Keratinocyte (primary cell): ENCODE data around the gene LRRC15.

Source experiments
- EZH2 ChIP-seq: IDR thresholded peaks from one replicate; pipeline ENCODE4 v1.6.1; 2012; ENCODE audit warnings: inconsistent platforms, mild to moderate bottlenecking, low read length, moderate library complexity
- TF ChIP-seq, protein P1 (sequence below), 3 experiments: IDR thresholded peaks in 1 of 3; conservative IDR thresholded peaks in 1 of 3; optimal IDR thresholded peaks in 1 of 3; 2 replicates in 2 of 3; 3 replicates in 1 of 3; pipeline versions ENCODE3 to v1.5.1; 2011; ENCODE audit warnings: low read length in 3 of 3, mild to moderate bottlenecking in 3 of 3, moderate library complexity in 2 of 3, control low read depth in 1 of 3, inconsistent platforms in 1 of 3; ENCODE audit not compliant: insufficient read depth in 2 of 3; ENCODE audit errors: extremely low read depth in 1 of 3

- TF ChIP-seq, protein P1, sequence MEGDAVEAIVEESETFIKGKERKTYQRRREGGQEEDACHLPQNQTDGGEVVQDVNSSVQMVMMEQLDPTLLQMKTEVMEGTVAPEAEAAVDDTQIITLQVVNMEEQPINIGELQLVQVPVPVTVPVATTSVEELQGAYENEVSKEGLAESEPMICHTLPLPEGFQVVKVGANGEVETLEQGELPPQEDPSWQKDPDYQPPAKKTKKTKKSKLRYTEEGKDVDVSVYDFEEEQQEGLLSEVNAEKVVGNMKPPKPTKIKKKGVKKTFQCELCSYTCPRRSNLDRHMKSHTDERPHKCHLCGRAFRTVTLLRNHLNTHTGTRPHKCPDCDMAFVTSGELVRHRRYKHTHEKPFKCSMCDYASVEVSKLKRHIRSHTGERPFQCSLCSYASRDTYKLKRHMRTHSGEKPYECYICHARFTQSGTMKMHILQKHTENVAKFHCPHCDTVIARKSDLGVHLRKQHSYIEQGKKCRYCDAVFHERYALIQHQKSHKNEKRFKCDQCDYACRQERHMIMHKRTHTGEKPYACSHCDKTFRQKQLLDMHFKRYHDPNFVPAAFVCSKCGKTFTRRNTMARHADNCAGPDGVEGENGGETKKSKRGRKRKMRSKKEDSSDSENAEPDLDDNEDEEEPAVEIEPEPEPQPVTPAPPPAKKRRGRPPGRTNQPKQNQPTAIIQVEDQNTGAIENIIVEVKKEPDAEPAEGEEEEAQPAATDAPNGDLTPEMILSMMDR (optimal IDR thresholded peaks at IDR 0.05 in 1 of 3, IDR thresholded peaks at IDR 0.05 in 1 of 3, conservative IDR thresholded peaks at IDR 0.05 in 1 of 3; ENCODE audit: extremely low read depth in 1 of 3, insufficient read depth in 2 of 3, low read length in 3 of 3) = no peak
- no peak for TF ChIP-seq EZH2
Measured at GRCh38 chr3:194381460-194381875, 11.9 kb upstream of the LRRC15 start.
